Endothelial cell of umbilical vein (primary cell): ENCODE results near the gene NFIA. TPM values are rescaled to one million over a fixed set of nuclear protein-coding genes. Genes with fewer than 3 reads are reported as not detected.
"Not testable (repeated sequence)": the region's sequence is repeated elsewhere in the genome, so short reads cannot be mapped to it uniquely, and the experiment has no call there.

Source experiments
- BruUV-seq: library from RNA; stranded (reverse); fragments of 400-500 nt; replicated peaks from 2 replicates; lab custom pipeline; 2021; lab: Mats Ljungman, UMichigan
- CTCF ChIA-PET: fragments of 300-600, 350-600 bp; sonication (Branson Sonifier 250); formaldehyde crosslinking; loops from one replicate; lab custom pipeline; 2021; ENCODE audit warnings: antibody characterized with exemption, inconsistent platforms; lab: Charles Lee
- POLR2A ChIA-PET: fragments of 300-600, 350-600 bp; sonication (Branson Sonifier 250); formaldehyde crosslinking; loops from one replicate; lab custom pipeline; 2021; ENCODE audit warnings: antibody characterized with exemption, inconsistent platforms; lab: Charles Lee
- DNase-seq: peaks from one replicate; pipeline ENCODE4 v3.0.0-alpha.2; 2011; ENCODE audit warnings: low read depth, low spot score
- FAIRE-seq: peaks from 2 replicates; lab custom pipeline; 2011; peaks lifted over from hg19 to GRCh38; lab: Jason Lieb, UNC
- H2AFZ ChIP-seq: 2 replicates; pipeline ENCODE4 v1.6.0; 2012; ENCODE audit warnings: low read depth, low read length, control low read depth, inconsistent platforms
- H3K27ac ChIP-seq: 2 replicates; pipeline ENCODE4 v1.5.1; 2011; ENCODE audit warnings: low read depth, mild to moderate bottlenecking, control low read depth, low read length, moderate library complexity; ENCODE audit not compliant: insufficient read depth
- H3K27me3 ChIP-seq, 2 experiments: 2 replicates each; pipeline versions ENCODE4 v1.6.0 to v1.6.1; 2011; ENCODE audit warnings: low read length in 2 of 2, mixed read lengths in 1 of 2; ENCODE audit not compliant: control insufficient read depth in 2 of 2, insufficient read depth in 2 of 2
- H3K36me3 ChIP-seq, 2 experiments: 2 replicates in 1 of 2; 3 replicates in 1 of 2; pipeline ENCODE4 v1.5.1; 2011; ENCODE audit warnings: low read length in 2 of 2, mild to moderate bottlenecking in 1 of 2, moderate library complexity in 1 of 2; ENCODE audit not compliant: control insufficient read depth in 2 of 2, insufficient read depth in 2 of 2; ENCODE audit errors: extremely low read depth in 1 of 2
- H3K4me1 ChIP-seq: 3 replicates; pipeline ENCODE4 v1.5.1; 2011; ENCODE audit warnings: mild to moderate bottlenecking, low read length; ENCODE audit not compliant: control insufficient read depth, insufficient read depth; ENCODE audit errors: extremely low read depth
- H3K4me2 ChIP-seq: 2 replicates; pipeline ENCODE4 v1.6.1; 2011; ENCODE audit warnings: low read length, control low read depth, mixed read lengths; ENCODE audit not compliant: insufficient read depth
- H3K4me3 ChIP-seq, 3 experiments: fragments of 200-600 bp in 1 of 3; sonication (generic), shearing (Covaris generic) in 1 of 3; replicated peaks in 1 of 3; 2 replicates each; pipeline ENCODE4 v1.5.1; 2011 to 2016; ENCODE audit warnings: control low read depth in 3 of 3, low read length in 3 of 3, mild to moderate bottlenecking in 2 of 3, inconsistent platforms in 1 of 3, low read depth in 1 of 3, moderate library complexity in 1 of 3; ENCODE audit not compliant: insufficient read depth in 1 of 3
- H3K79me2 ChIP-seq: 2 replicates; pipeline ENCODE4 v1.6.0; 2012; ENCODE audit warnings: low read length, inconsistent platforms; ENCODE audit not compliant: control insufficient read depth, insufficient read depth
- H3K9ac ChIP-seq: replicated peaks from 2 replicates; pipeline ENCODE3; 2011; ENCODE audit warnings: low read length, control low read depth; ENCODE audit not compliant: insufficient read depth; ENCODE audit errors: extremely low read depth
- H3K9me1 ChIP-seq: replicated peaks from 3 replicates; pipeline ENCODE4 v1.6.0; 2011; ENCODE audit warnings: mild to moderate bottlenecking, low read length; ENCODE audit not compliant: control insufficient read depth, insufficient read depth; ENCODE audit errors: extremely low read depth
- H3K9me3 ChIP-seq: replicated peaks from 2 replicates; pipeline ENCODE4 v1.5.1; 2012; ENCODE audit warnings: low read length, inconsistent platforms; ENCODE audit not compliant: control insufficient read depth, insufficient read depth
- H4K20me1 ChIP-seq: replicated peaks from 2 replicates; pipeline ENCODE3; 2011; ENCODE audit warnings: mild to moderate bottlenecking, low read length; ENCODE audit not compliant: control insufficient read depth, insufficient read depth; ENCODE audit errors: extremely low read depth
- CTCF ChIP-seq, 2 donors: IDR thresholded peaks; 1 replicate in 1 of 2; 2 replicates in 1 of 2; pipeline ENCODE4 v1.5.1; 2011; ENCODE audit warnings: low read length in 2 of 2, mild to moderate bottlenecking in 2 of 2, moderate library complexity in 2 of 2, control low read depth in 1 of 2, inconsistent platforms in 1 of 2, low read depth in 1 of 2; ENCODE audit not compliant: insufficient read depth in 1 of 2; ENCODE audit errors: extremely low read depth in 1 of 2
- EZH2 ChIP-seq: IDR thresholded peaks from 2 replicates; pipeline ENCODE4 v1.6.1; 2012; ENCODE audit warnings: borderline replicate concordance, low read depth, mild to moderate bottlenecking, moderate library complexity, low read length, inconsistent platforms; ENCODE audit not compliant: severe bottlenecking
- FOS ChIP-seq: IDR thresholded peaks from 2 replicates; pipeline ENCODE4 v1.6.1; 2011; ENCODE audit warnings: mild to moderate bottlenecking, low read length, moderate library complexity, borderline replicate concordance; ENCODE audit not compliant: insufficient read depth
- GATA2 ChIP-seq: IDR thresholded peaks from 2 replicates; pipeline ENCODE4 v1.7.0; 2011; ENCODE audit warnings: low read depth, mild to moderate bottlenecking, moderate library complexity, mixed read lengths, low read length; ENCODE audit not compliant: insufficient read length, insufficient read depth
- JUN ChIP-seq: IDR thresholded peaks from 2 replicates; pipeline ENCODE4 v1.6.1; 2011; ENCODE audit warnings: borderline replicate concordance, low read depth; ENCODE audit not compliant: insufficient read length, insufficient read depth
- MAX ChIP-seq: IDR thresholded peaks from 2 replicates; pipeline ENCODE4 v1.6.1; 2011; ENCODE audit not compliant: insufficient read depth, insufficient read length
- MYC ChIP-seq: IDR thresholded peaks from one replicate; pipeline ENCODE4 v1.6.1; 2011; ENCODE audit warnings: mild to moderate bottlenecking, low read depth, low read length
- POLR2A ChIP-seq: IDR thresholded peaks from 2 replicates; pipeline ENCODE4 v1.6.1; 2012; ENCODE audit warnings: low read depth, mild to moderate bottlenecking, control low read depth, low read length
- POLR2AphosphoS5 ChIP-seq: IDR thresholded peaks from 2 replicates; pipeline ENCODE4 v1.6.1; 2012; ENCODE audit warnings: low read depth, mild to moderate bottlenecking, control low read depth, low read length, moderate library complexity; ENCODE audit not compliant: insufficient read depth
- dilution Hi-C: fragments of 300-500 bp; cut with MboI; formaldehyde crosslinking; loops from one replicate; pipeline ENCODE4 v1.15.0; 2019; ENCODE audit warnings: low sequenced_read_pairs; ENCODE audit not compliant: extremely low pct_ligation_motif_present
- intact Hi-C: fragments of 100-400 bp; cut with micrococcal nuclease; formaldehyde crosslinking; loops from one replicate; pipeline ENCODE4 v1.10.0; 2022
- polyA plus RNA-seq, 4 experiments: library from polyadenylated mRNA; depleted of rRNA in 3 of 4; stranded (reverse) in 3 of 4; unstranded in 1 of 4; fragments of >200 nt; gene quantifications; 2 replicates each; pipeline versions ENCODE4 v1.2.1 to v1.2.3, GENCODE V29; 2011 to 2012; ENCODE audit warnings: missing spikeins in 1 of 4
- total RNA-seq: library from RNA; stranded (reverse); gene quantifications from 2 replicates; pipeline ENCODE4 v1.2.3, GENCODE V29; 2021

The NFIA gene
- total and polyA plus RNA-seq, 2 donors (not counting 3 experiments of a cell fraction or from before 2014, with no cell fraction given), result 25.5 to 47.0 TPM

GRCh38 chr1:61125895-61126294, 43.5 kb downstream of the NFIA start:
- Histone ChIP-seq H3K9me3 (no peaks in the 10 kb centered on the region), H3K36me3 (no peaks in the 10 kb centered on the region), H3K9me1 (no peaks in the 10 kb centered on the region), H4K20me1 (no peaks in the 10 kb centered on the region), H3K4me2 (no peak overlapping the region), H3K27me3 (no peaks in the 10 kb centered on the region), H3K4me3 (no peak overlapping the region), H3K27ac (no peak overlapping the region), H3K4me1 (no peaks in the 10 kb centered on the region), H3K9ac (no peak overlapping the region), H2AFZ (no peak overlapping the region), H3K79me2 (peaks cover 16% of the 10 kb centered on the region)
- intact Hi-C loops (no loop called here), dilution Hi-C loops (no loop called here)
- ChIA-PET POLR2A (no interaction called here), CTCF (interaction anchor here (1.0 kb wide), 1 partner anchor 30 kb away, joined by 3 read pairs; no protein-coding TSS in a partner anchor)
- DNase-seq (no peak), FAIRE-seq (no peak)
- no TSS peak for BruUV-seq
- TF ChIP-seq EZH2, result no peak
- TF ChIP-seq POLR2A, result no peak
- TF ChIP-seq MAX, result no peak
- no peak for TF ChIP-seq MYC
- no peak for TF ChIP-seq CTCF (IDR thresholded peaks at IDR 0.05; ENCODE audit: extremely low read depth in 1 of 2, insufficient read depth in 1 of 2, low read depth in 1 of 2, low read length in 2 of 2)
- TF ChIP-seq JUN, result no peak
- no peak for TF ChIP-seq POLR2AphosphoS5
- no peak for TF ChIP-seq GATA2
- TF ChIP-seq FOS, result no peak

- intact Hi-C loops, POLR2A ChIA-PET, H3K9me3 ChIP-seq, CTCF ChIA-PET, dilution Hi-C loops, H4K20me1 ChIP-seq, H3K4me2 ChIP-seq, H3K9ac ChIP-seq, H3K4me3 ChIP-seq, H3K9me1 ChIP-seq, H3K27ac ChIP-seq, H3K27me3 ChIP-seq, H2AFZ ChIP-seq, DNase-seq, H3K36me3 ChIP-seq, BruUV-seq, FAIRE-seq, H3K4me1 ChIP-seq: not testable (repeated sequence)
- H3K79me2 ChIP-seq, result peaks cover 16% of the 10 kb centered on the region
These were observed 44.5 kb downstream of the NFIA start for GRCh38 chr1:61126843-61127242.
